H1 (cell line): ENCODE data around the gene AMT. TPM values are rescaled to one million over a fixed set of nuclear protein-coding genes. Genes with fewer than 3 reads are reported as not detected.

ENCODE experiments used
- BACH1 ChIP-seq: IDR thresholded peaks from 2 replicates; pipeline ENCODE4 v1.6.1; 2012; ENCODE audit warnings: low read length, improper control_type of control experiment
- E2F6 ChIP-seq: IDR thresholded peaks from 2 replicates; pipeline ENCODE4 v1.6.1; 2012; ENCODE audit warnings: inconsistent platforms
- EZH2 ChIP-seq: fragments of 200-600 bp; sonication (generic); IDR thresholded peaks from 2 replicates; pipeline ENCODE4 v1.7.1; 2012; ENCODE audit warnings: low read depth, mild to moderate bottlenecking, moderate library complexity, low read length, inconsistent platforms; ENCODE audit not compliant: severe bottlenecking
- HDAC6 ChIP-seq: IDR thresholded peaks from one replicate; pipeline ENCODE4 v1.7.1; 2012; ENCODE audit warnings: low read depth, mild to moderate bottlenecking, inconsistent platforms, low read length, moderate library complexity
- KDM1A ChIP-seq: fragments of 200-600, 300-600 bp; sonication (generic); IDR thresholded peaks from 2 replicates; pipeline ENCODE4 v1.7.1; 2016; ENCODE audit warnings: mild to moderate bottlenecking, low read length, borderline replicate concordance
- PHF8 ChIP-seq: fragments of 200-600 bp; sonication (generic); conservative IDR thresholded peaks from 2 replicates; pipeline ENCODE4 v1.7.1; 2012; ENCODE audit warnings: low read depth, mild to moderate bottlenecking, inconsistent platforms, low read length, moderate library complexity
- RAD21 ChIP-seq, 2 experiments: IDR thresholded peaks in 1 of 2; conservative IDR thresholded peaks in 1 of 2; 2 replicates each; pipeline ENCODE4 v1.6.1; 2011; ENCODE audit warnings: low read depth in 2 of 2, low read length in 2 of 2, improper control_type of control experiment in 1 of 2, inconsistent platforms in 1 of 2, mild to moderate bottlenecking in 1 of 2, moderate library complexity in 1 of 2
- SIRT6 ChIP-seq: IDR thresholded peaks from one replicate; pipeline ENCODE4 v1.7.1; 2012; ENCODE audit warnings: low read length, inconsistent platforms
- SRF ChIP-seq: IDR thresholded peaks from 2 replicates; pipeline ENCODE4 v1.6.1; 2011; ENCODE audit warnings: mild to moderate bottlenecking, low read depth, low read length, moderate library complexity
- TBP ChIP-seq: IDR thresholded peaks from 2 replicates; pipeline ENCODE4 v1.6.1; 2011; ENCODE audit warnings: low read depth, low read length, improper control_type of control experiment
- TEAD4 ChIP-seq: IDR thresholded peaks from 2 replicates; pipeline ENCODE4 v1.6.1; 2012; ENCODE audit warnings: low read depth, low read length, inconsistent platforms, mixed read lengths
- YY1 ChIP-seq: IDR thresholded peaks from 2 replicates; pipeline ENCODE4 v1.6.1; 2011; ENCODE audit warnings: low read depth, mild to moderate bottlenecking, low read length
- polyA plus RNA-seq, 7 experiments: library from polyadenylated mRNA; depleted of rRNA in 3 of 7; stranded (reverse) in 5 of 7; unstranded in 2 of 7; fragments of >200 nt in 5 of 7; fragments of 200-250 nt in 2 of 7; gene quantifications; 1 replicate in 5 of 7; 2 replicates in 1 of 7; 4 replicates in 1 of 7; pipeline versions ENCODE4 v1.2.1 to v1.2.3, GENCODE V29; 2011 to 2013; ENCODE audit warnings: missing spikeins in 2 of 7, mixed read lengths in 2 of 7
- total RNA-seq: library from RNA; stranded (reverse); fragmentation: NEBNext Ultra II Directional; extraction: Animal tissue kit (Norgen Biotek cat#: 25700); gene quantifications from 2 replicates; pipeline ENCODE4 v1.2.1, GENCODE V29; 2021
- TF ChIP-seq, protein P1 (sequence below), 3 experiments: IDR thresholded peaks; 1 replicate in 2 of 3; 2 replicates in 1 of 3; pipeline versions ENCODE4 v1.5.1 to v1.6.1; 2011; ENCODE audit warnings: low read length in 3 of 3, mild to moderate bottlenecking in 3 of 3, inconsistent platforms in 2 of 3, low read depth in 1 of 3, moderate library complexity in 1 of 3; ENCODE audit not compliant: insufficient read depth in 1 of 3; ENCODE audit errors: control extremely low read depth in 1 of 3
- TF ChIP-seq, protein P2 (sequence below): IDR thresholded peaks from 2 replicates; pipeline ENCODE4 v1.6.1; 2011; ENCODE audit warnings: low read depth, mild to moderate bottlenecking, low read length; ENCODE audit not compliant: insufficient read depth
- TF ChIP-seq, protein P3 (sequence below): IDR thresholded peaks from 2 replicates; pipeline ENCODE4 v1.6.1; 2012; ENCODE audit warnings: inconsistent platforms

Gene AMT
- total and polyA plus RNA-seq, 2 of the 8 experiments (the other 6 are each of a cell fraction or from before 2014, with no cell fraction given), result 46.5 to 92.4 TPM

DNA sequence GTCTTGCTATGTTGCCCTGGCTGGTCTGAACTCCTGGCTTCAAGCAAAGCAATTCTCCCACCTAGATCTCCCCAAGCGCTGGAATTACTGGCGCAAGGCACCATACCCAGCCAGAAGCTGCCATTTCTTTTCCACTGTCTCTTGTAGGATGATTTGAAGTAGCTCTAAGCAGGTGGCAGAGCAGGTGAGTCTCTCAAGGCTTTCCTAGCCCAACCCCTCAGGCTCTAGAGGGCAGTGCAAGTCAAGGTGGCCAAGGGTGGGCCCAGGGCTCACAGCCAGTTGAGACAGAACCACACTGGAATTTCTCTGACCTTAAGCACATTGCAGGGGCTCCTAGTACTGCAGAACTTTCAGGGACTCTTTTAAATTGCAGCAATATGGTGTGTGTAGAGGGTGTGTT, 32.2 kb upstream of the AMT start (continued):
- TF ChIP-seq, protein P1, sequence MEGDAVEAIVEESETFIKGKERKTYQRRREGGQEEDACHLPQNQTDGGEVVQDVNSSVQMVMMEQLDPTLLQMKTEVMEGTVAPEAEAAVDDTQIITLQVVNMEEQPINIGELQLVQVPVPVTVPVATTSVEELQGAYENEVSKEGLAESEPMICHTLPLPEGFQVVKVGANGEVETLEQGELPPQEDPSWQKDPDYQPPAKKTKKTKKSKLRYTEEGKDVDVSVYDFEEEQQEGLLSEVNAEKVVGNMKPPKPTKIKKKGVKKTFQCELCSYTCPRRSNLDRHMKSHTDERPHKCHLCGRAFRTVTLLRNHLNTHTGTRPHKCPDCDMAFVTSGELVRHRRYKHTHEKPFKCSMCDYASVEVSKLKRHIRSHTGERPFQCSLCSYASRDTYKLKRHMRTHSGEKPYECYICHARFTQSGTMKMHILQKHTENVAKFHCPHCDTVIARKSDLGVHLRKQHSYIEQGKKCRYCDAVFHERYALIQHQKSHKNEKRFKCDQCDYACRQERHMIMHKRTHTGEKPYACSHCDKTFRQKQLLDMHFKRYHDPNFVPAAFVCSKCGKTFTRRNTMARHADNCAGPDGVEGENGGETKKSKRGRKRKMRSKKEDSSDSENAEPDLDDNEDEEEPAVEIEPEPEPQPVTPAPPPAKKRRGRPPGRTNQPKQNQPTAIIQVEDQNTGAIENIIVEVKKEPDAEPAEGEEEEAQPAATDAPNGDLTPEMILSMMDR (IDR thresholded peaks at IDR 0.05; ENCODE audit: control extremely low read depth in 1 of 3, insufficient read depth in 1 of 3, low read depth in 1 of 3, low read length in 3 of 3), result peak; percentile 71 to 82 (median 81)
- TF ChIP-seq SRF, result no peak
- no peak for TF ChIP-seq SIRT6
- peak; percentile 76; the same call in 1 of the 2 replicates for TF ChIP-seq E2F6
- TF ChIP-seq PHF8, result no peak
- TF ChIP-seq YY1, result peak; percentile 71
- no peak for TF ChIP-seq BACH1
- no peak for TF ChIP-seq KDM1A
- peak; percentile 30; the same call in 1 of the 2 replicates for TF ChIP-seq TBP
- TF ChIP-seq, protein P2, sequence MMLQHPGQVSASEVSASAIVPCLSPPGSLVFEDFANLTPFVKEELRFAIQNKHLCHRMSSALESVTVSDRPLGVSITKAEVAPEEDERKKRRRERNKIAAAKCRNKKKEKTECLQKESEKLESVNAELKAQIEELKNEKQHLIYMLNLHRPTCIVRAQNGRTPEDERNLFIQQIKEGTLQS, result no peak
- no peak for TF ChIP-seq EZH2
- TF ChIP-seq RAD21 (IDR thresholded peaks at IDR 0.05 in 1 of 2, conservative IDR thresholded peaks at IDR 0.05 in 1 of 2; ENCODE audit: low read depth in 2 of 2, low read length in 2 of 2), result peak; percentile 94 to 96
- TF ChIP-seq TEAD4, result no peak
- TF ChIP-seq, protein P3, sequence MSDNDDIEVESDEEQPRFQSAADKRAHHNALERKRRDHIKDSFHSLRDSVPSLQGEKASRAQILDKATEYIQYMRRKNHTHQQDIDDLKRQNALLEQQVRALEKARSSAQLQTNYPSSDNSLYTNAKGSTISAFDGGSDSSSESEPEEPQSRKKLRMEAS, result peak; percentile 74; the same call in 1 of the 2 replicates
- TF ChIP-seq HDAC6, result no peak
